HG03097 (cell line): ENCODE measurements around the gene ASB11.

ENCODE experiments used
- ATAC-seq: cut with Tn5 transposase; IDR thresholded peaks from one replicate; pipeline ENCODE4 v1.9.1; 2021; ENCODE audit not compliant: unreplicated experiment, low FRiP score

ASB11 gene

DNA sequence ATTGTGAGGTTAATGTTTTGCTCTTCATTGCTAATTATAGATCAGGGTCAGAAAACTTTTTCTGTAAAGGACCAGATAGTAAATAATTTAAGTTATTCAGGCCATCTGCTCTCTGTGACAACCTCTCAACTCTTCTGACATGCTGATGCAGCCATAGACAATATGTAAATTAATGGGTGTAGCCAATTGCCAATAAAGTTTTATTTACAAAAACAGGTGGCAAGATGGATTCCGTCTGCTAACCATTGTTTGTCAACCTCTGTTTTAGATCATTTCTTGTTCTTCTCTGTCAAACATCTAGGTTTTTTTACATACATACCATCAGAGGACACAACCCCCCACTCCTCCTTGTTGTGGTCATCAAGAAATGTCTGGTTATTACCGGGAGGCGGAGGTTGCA lies 79.3 kb downstream of the ASB11 start:
- ATAC-seq = no peak

DNA sequence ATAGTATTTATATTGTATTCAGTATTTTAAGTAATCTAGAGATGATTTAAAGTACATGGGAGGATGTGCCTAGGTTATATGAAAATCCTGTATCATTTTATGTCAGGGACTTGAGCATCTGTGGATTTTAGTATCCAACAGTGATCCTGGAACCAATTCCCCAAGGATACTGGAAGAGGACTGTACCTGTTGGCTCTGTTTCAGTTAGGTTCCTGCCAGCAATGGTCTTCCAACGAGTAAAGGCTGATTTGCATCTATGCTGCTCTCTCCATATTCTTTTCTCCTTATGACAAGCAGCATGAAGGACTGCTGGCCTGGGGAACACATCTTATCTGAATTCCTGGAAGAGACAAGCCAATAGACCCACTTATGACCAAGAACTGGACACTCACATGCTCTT lies 80.4 kb downstream of the ASB11 start:
- ATAC-seq = no peak

DNA sequence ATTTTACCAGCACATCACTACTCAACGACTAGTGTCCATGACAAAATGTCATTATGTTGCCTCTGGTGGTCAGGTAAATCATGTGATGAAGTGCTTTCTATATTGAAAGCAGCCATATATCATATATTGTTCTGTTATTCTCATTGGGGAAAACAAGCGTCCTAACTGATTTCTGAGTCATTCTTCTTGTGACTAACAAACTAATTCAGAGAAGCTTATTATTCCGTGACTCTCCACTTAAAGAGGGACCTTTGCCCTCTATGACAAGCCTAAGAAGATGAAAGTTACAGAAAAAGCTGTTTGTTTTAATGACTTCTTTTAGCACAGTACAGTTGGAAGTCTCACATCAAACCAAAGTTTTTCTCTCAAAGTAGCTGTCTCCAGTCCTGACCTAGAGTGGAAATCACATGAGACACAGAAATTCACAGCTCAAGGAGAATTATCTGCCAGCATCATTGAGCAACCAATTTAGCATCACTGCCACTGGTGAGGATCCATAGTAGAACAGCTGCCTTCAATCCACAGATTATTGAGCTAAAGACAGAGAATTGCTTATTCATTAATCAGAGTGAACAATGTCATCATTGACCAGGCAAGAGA lies 81.9 kb downstream of the ASB11 start:
- no peak for ATAC-seq
